Measurements from ENCODE around the gene FYCO1. TPM values are rescaled to one million over a fixed set of nuclear protein-coding genes. Genes with fewer than 3 reads are reported as not detected.

FYCO1 gene
- total RNA-seq, 2 donors from 2014 or later, result 15.5 to 26.2 TPM

GRCh38 chr3:45942051-45942825, 53.4 kb downstream of the FYCO1 start:
- peaks cover 7% of the 10 kb centered on the region for H3K27me3 Mint-ChIP-seq
- no peaks in the 10 kb centered on the region for H3K9me3 Mint-ChIP-seq
- peaks cover 58% of the 10 kb centered on the region for H3K36me3 Mint-ChIP-seq (ENCODE audit: low read depth)
- ATAC-seq (replicated peaks), result no peak
- H3K4me1 Mint-ChIP-seq, result peaks cover 43% of the 10 kb centered on the region
- H3K4me3 Mint-ChIP-seq, result peak overlapping the region; percentile 68
- H3K27ac Mint-ChIP-seq, result peak overlapping the region; percentile 56

GRCh38 chr3:45940781-45941365, 54.8 kb downstream of the FYCO1 start:
- Mint-ChIP-seq H3K27ac (no peak overlapping the region), H3K36me3 (ENCODE audit: low read depth) (peaks cover 58% of the 10 kb centered on the region), H3K4me1 (peaks cover 43% of the 10 kb centered on the region), H3K9me3 (no peaks in the 10 kb centered on the region), H3K27me3 (peaks cover 7% of the 10 kb centered on the region), H3K4me3 (no peak overlapping the region)
- no peak for ATAC-seq (replicated peaks)

GRCh38 chr3:45940004-45940780, 55.4 kb downstream of the FYCO1 start:
- H3K4me1 Mint-ChIP-seq, result peaks cover 42% of the 10 kb centered on the region
- H3K9me3 Mint-ChIP-seq, result no peaks in the 10 kb centered on the region
- peaks cover 58% of the 10 kb centered on the region for H3K36me3 Mint-ChIP-seq (ENCODE audit: low read depth)
- H3K27me3 Mint-ChIP-seq, result peaks cover 7% of the 10 kb centered on the region
- H3K4me3 Mint-ChIP-seq, result no peak overlapping the region
- ATAC-seq (replicated peaks), result no peak
- no peak overlapping the region for H3K27ac Mint-ChIP-seq

- Mint-ChIP-seq H3K9me3 (no peaks in the 10 kb centered on the region), H3K4me3 (no peak overlapping the region), H3K4me1 (peaks cover 35% of the 10 kb centered on the region), H3K36me3 (ENCODE audit: low read depth) (peaks cover 58% of the 10 kb centered on the region), H3K27me3 (peaks cover 7% of the 10 kb centered on the region), H3K27ac (no peak overlapping the region)
- ATAC-seq (replicated peaks), result peak; percentile 10
These were observed 56.3 kb downstream of the FYCO1 start for GRCh38 chr3:45939341-45939771.

- Mint-ChIP-seq H3K27me3 (peaks cover 7% of the 10 kb centered on the region), H3K4me3 (no peak overlapping the region), H3K9me3 (no peaks in the 10 kb centered on the region), H3K36me3 (ENCODE audit: low read depth) (peaks cover 63% of the 10 kb centered on the region), H3K27ac (no peak overlapping the region), H3K4me1 (peaks cover 33% of the 10 kb centered on the region)
- ATAC-seq (replicated peaks), result peak; percentile 59
These were observed 56.8 kb downstream of the FYCO1 start for GRCh38 chr3:45938864-45939263.

- Mint-ChIP-seq H3K9me3 (no peaks in the 10 kb centered on the region), H3K27me3 (peaks cover 7% of the 10 kb centered on the region), H3K4me1 (peaks cover 25% of the 10 kb centered on the region), H3K36me3 (ENCODE audit: low read depth) (peaks cover 71% of the 10 kb centered on the region), H3K27ac (no peak overlapping the region), H3K4me3 (no peak overlapping the region)
- no peak for ATAC-seq (replicated peaks)
These were observed 57.6 kb downstream of the FYCO1 start for GRCh38 chr3:45938043-45938435.

- no peak overlapping the region for H3K27ac Mint-ChIP-seq
- peaks cover 19% of the 10 kb centered on the region for H3K4me1 Mint-ChIP-seq
- no peak overlapping the region for H3K4me3 Mint-ChIP-seq
- H3K27me3 Mint-ChIP-seq, result peaks cover 7% of the 10 kb centered on the region
- peaks cover 78% of the 10 kb centered on the region for H3K36me3 Mint-ChIP-seq (ENCODE audit: low read depth)
- no peak for ATAC-seq (replicated peaks)
- H3K9me3 Mint-ChIP-seq, result no peaks in the 10 kb centered on the region
These were observed 58.2 kb downstream of the FYCO1 start for GRCh38 chr3:45937206-45938042.

- Mint-ChIP-seq H3K4me1 (peaks cover 14% of the 10 kb centered on the region), H3K36me3 (ENCODE audit: low read depth) (peaks cover 86% of the 10 kb centered on the region), H3K27ac (no peak overlapping the region), H3K4me3 (no peak overlapping the region), H3K27me3 (peaks cover 7% of the 10 kb centered on the region), H3K9me3 (no peaks in the 10 kb centered on the region)
- ATAC-seq (replicated peaks), result no peak
These were observed 59.4 kb downstream of the FYCO1 start for GRCh38 chr3:45936261-45936660.

- Mint-ChIP-seq H3K4me3 (no peak overlapping the region), H3K27me3 (no peaks in the 10 kb centered on the region), H3K4me1 (no peaks in the 10 kb centered on the region), H3K36me3 (ENCODE audit: low read depth) (peaks cover 100% of the 10 kb centered on the region), H3K27ac (no peak overlapping the region), H3K9me3 (no peaks in the 10 kb centered on the region)
- ATAC-seq (replicated peaks), result no peak
These were observed 62.0 kb downstream of the FYCO1 start for GRCh38 chr3:45933591-45933990.

- Mint-ChIP-seq H3K27ac (no peak overlapping the region), H3K9me3 (no peaks in the 10 kb centered on the region), H3K36me3 (ENCODE audit: low read depth) (peaks cover 100% of the 10 kb centered on the region), H3K27me3 (no peaks in the 10 kb centered on the region), H3K4me1 (no peaks in the 10 kb centered on the region), H3K4me3 (no peak overlapping the region)
- no peak for ATAC-seq (replicated peaks)
These were observed 63.5 kb downstream of the FYCO1 start for GRCh38 chr3:45932112-45932511.

- Mint-ChIP-seq H3K4me3 (no peak overlapping the region), H3K36me3 (ENCODE audit: low read depth) (peaks cover 100% of the 10 kb centered on the region), H3K27me3 (no peaks in the 10 kb centered on the region), H3K9me3 (no peaks in the 10 kb centered on the region), H3K27ac (no peak overlapping the region), H3K4me1 (no peaks in the 10 kb centered on the region)
- ATAC-seq (replicated peaks), result no peak
These were observed 64.1 kb downstream of the FYCO1 start for GRCh38 chr3:45931496-45931895.

GRCh38 chr3:45929042-45929679, 66.5 kb downstream of the FYCO1 start:
- Mint-ChIP-seq H3K9me3 (no peaks in the 10 kb centered on the region), H3K27me3 (no peaks in the 10 kb centered on the region), H3K27ac (peak overlapping the region; percentile 56), H3K36me3 (ENCODE audit: low read depth) (peaks cover 100% of the 10 kb centered on the region), H3K4me1 (no peaks in the 10 kb centered on the region), H3K4me3 (no peak overlapping the region)
- ATAC-seq (replicated peaks), result peak; percentile 83

GRCh38 chr3:45927881-45928280, 67.7 kb downstream of the FYCO1 start:
- Mint-ChIP-seq H3K36me3 (ENCODE audit: low read depth) (peaks cover 100% of the 10 kb centered on the region), H3K27ac (no peak overlapping the region), H3K9me3 (no peaks in the 10 kb centered on the region), H3K4me3 (no peak overlapping the region), H3K4me1 (no peaks in the 10 kb centered on the region), H3K27me3 (no peaks in the 10 kb centered on the region)
- ATAC-seq (replicated peaks), result no peak

- Mint-ChIP-seq H3K9me3 (no peaks in the 10 kb centered on the region), H3K4me1 (peaks cover 2% of the 10 kb centered on the region), H3K27ac (no peak overlapping the region), H3K36me3 (ENCODE audit: low read depth) (peaks cover 99% of the 10 kb centered on the region), H3K4me3 (no peak overlapping the region), H3K27me3 (no peaks in the 10 kb centered on the region)
- peak; percentile 64 for ATAC-seq (replicated peaks)
These were observed 71.9 kb downstream of the FYCO1 start for GRCh38 chr3:45923755-45924154.

All from activated T-helper 17 cell treated with anti-CD3 and anti-CD28 coated beads, Interleukin-2, amount 50 U/mL, for 72 hours (primary cell).